Measurements from ENCODE around the gene MTCL1. TPM values are rescaled to one million over a fixed set of nuclear protein-coding genes. Genes with fewer than 3 reads are reported as not detected.

Gene MTCL1
- total and polyA plus RNA-seq, 2 of the 8 experiments (the other 6 are each of a cell fraction or from before 2014, with no cell fraction given) = 16.6 to 60.8 TPM

DNA sequence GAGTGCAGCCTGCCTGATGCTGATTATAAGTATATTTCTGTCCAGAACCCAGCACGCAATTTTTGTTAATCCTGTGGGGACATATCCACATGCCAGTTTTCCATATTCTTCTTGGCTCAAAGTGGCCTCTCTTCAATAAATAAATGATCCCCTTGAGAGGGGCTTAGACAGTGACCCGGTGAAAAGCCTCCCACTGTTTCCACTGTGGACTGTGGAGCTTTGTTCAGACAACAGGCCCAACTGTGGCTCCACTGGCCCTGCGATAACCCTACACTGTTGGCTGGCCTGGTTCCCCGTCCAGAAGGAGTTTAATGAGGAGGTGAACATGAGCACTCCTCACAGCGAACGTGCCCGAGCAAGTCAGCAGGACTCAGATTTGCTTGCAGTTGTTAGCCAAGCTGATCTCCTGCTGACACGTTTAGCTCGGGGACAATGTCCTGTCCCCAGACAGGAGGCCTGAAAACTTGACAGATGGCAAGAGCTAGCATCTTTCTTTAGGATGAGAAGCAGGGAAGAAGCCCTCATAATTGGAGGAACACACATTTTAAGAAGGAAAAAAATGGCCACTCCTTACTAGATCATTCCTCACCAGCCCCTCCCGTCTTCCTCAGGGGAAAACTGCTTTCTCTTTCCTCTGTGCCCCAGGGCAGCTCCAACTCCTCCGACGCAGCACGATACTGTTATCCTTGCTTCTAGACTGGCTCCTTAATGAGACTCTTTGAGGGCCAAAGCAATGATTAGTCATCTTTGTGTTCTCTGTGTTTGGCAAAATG, 20.0 kb upstream of the MTCL1 start:
- POLR2A ChIA-PET (ENCODE audit: partially characterized antibody) = interaction anchor here (1.0 kb wide), 1 partner anchor 17 kb away, joined by 4 read pairs; no protein-coding TSS in a partner anchor
- H3K18ac ChIP-seq (ENCODE audit: extremely low read depth, low read length) = peak overlapping the region; percentile 76; the same call in 1 of the 2 replicates
- DNase-seq (ENCODE audit: low read depth in 1 of 2, low spot score in 2 of 2) = no peak
- H3K4me3 ChIP-seq (ENCODE audit: extremely low read depth in 1 of 4, insufficient read depth in 2 of 4, low read depth in 3 of 4, low read length in 4 of 4) = no peak overlapping the region
- H3K23ac ChIP-seq (ENCODE audit: insufficient read length) = no peak overlapping the region
- H4K91ac ChIP-seq (replicated peaks; ENCODE audit: insufficient read length, low read length) = peak overlapping the region; percentile 45
- peaks cover 0 to 11% (median 5%) of the 10 kb centered on the region in 4 experiments for H3K4me1 ChIP-seq (replicated peaks in 1 of 4; ENCODE audit: control insufficient read depth in 3 of 4, insufficient read depth in 4 of 4, low read length in 3 of 4)
- no peak overlapping the region for H3K4ac ChIP-seq (replicated peaks; ENCODE audit: insufficient read length, low read depth, low read length)
- peak overlapping the region; percentile 92; the same call in 1 of the 2 replicates for H2BK12ac ChIP-seq (ENCODE audit: low read depth, low read length)
- H2BK15ac ChIP-seq (ENCODE audit: low read length) = 0 out of 2 replicates have a peak overlapping the region, but pooled peaks have one; percentile 31
- FAIRE-seq = no peak
- no peaks in the 10 kb centered on the region for H3K79me2 ChIP-seq (ENCODE audit: control insufficient read depth in 1 of 2, insufficient read depth in 2 of 2, low read length in 2 of 2)
- peak overlapping the region; percentile 61; the same call in 1 of the 2 replicates for H2BK5ac ChIP-seq (ENCODE audit: low read depth, low read length)
- no peaks in the 10 kb centered on the region for H3K23me2 ChIP-seq (ENCODE audit: low read depth, low read length)
- H3K9ac ChIP-seq (replicated peaks in 1 of 4; ENCODE audit: extremely low read depth in 1 of 4, low read depth in 3 of 4, low read length in 3 of 4) = no peak overlapping the region
- H4K5ac ChIP-seq (ENCODE audit: insufficient read length, low read depth, low read length) = no peak overlapping the region
- H3K4me2 ChIP-seq (ENCODE audit: insufficient read depth in 1 of 2, low read depth in 2 of 2, low read length in 2 of 2) = no peak overlapping the region
- no peak overlapping the region for H3K27ac ChIP-seq (ENCODE audit: low read depth, low read length)
- H2BK20ac ChIP-seq (ENCODE audit: low read length) = peak overlapping the region; percentile 8; the same call in 1 of the 2 replicates
- no peaks in the 10 kb centered on the region for H3K36me3 ChIP-seq (ENCODE audit: control insufficient read depth in 2 of 4, insufficient read depth in 4 of 4, low read length in 3 of 4)
- WGBS, 2 experiments (ENCODE audit: extremely low coverage in 1 of 2, insufficient coverage in 1 of 2, insufficient read length in 1 of 2, insufficient replicate concordance in 2 of 2, low coverage in 1 of 2, low lambda C conversion rate in 2 of 2, missing lambda C conversion rate in 1 of 2) = 85% methylated on average over 13 of the region's 13 CpGs; no CpG with 5 or more reads in 1 of the 2 experiments
- H2AFZ ChIP-seq (ENCODE audit: low read length) = peak overlapping the region; percentile 77; the same call in 1 of the 2 replicates
- CTCF ChIA-PET (ENCODE audit: partially characterized antibody) = interaction anchor here (0.7 to 3.6 kb wide), 8 partner anchors 8 to 352 kb away, joined by 3 to 21 read pairs (median 4); no protein-coding TSS in a partner anchor
- no peaks in the 10 kb centered on the region for H4K20me1 ChIP-seq (replicated peaks in 1 of 2; ENCODE audit: control insufficient read depth in 1 of 2, insufficient read depth in 2 of 2, low read length in 2 of 2)
- peak overlapping the region; percentile 11 for H2BK120ac ChIP-seq (replicated peaks; ENCODE audit: low read depth, low read length)
- no peaks in the 10 kb centered on the region for H3K9me3 ChIP-seq (ENCODE audit: insufficient read depth in 2 of 2, low read depth in 1 of 2, low read length in 1 of 2)
- H3K56ac ChIP-seq (replicated peaks; ENCODE audit: insufficient read length, low read depth, low read length) = no peak overlapping the region
- no peak overlapping the region for H3K14ac ChIP-seq (ENCODE audit: insufficient read length)
- no peaks in the 10 kb centered on the region for H3K79me1 ChIP-seq (ENCODE audit: low read depth, low read length)
- H4K8ac ChIP-seq (ENCODE audit: extremely low read depth, insufficient read depth, low read length) = no peak overlapping the region
- no peaks in the 10 kb centered on the region for H3K27me3 ChIP-seq (replicated peaks in 1 of 4; ENCODE audit: control insufficient read depth in 3 of 4, extremely low read depth in 1 of 4, insufficient read depth in 3 of 4, low read length in 3 of 4)
- H2AK5ac ChIP-seq (ENCODE audit: low read depth, low read length) = 0 out of 2 replicates have a peak overlapping the region, but pooled peaks have one; percentile 28
- no peak for TF ChIP-seq BRCA1 (IDR thresholded peaks at IDR 0.05; ENCODE audit: low read depth, low read length)
- TF ChIP-seq RBBP5 (IDR thresholded peaks at IDR 0.05; ENCODE audit: borderline replicate concordance, low read depth, low read length) = no peak
- no peak for TF ChIP-seq SIRT6 (IDR thresholded peaks at IDR 0.05; ENCODE audit: low read length)
- no peak for TF ChIP-seq GTF2F1 (IDR thresholded peaks at IDR 0.05; ENCODE audit: borderline replicate concordance, low read depth, low read length)
- no peak for TF ChIP-seq TAF1 (IDR thresholded peaks at IDR 0.05; ENCODE audit: low read depth, low read length)
- no peak for TF ChIP-seq MAFK (IDR thresholded peaks at IDR 0.05; ENCODE audit: low read depth, low read length)
- TF ChIP-seq SP4 (IDR thresholded peaks at IDR 0.05; ENCODE audit: low read length) = no peak
- no peak for TF ChIP-seq NANOG (IDR thresholded peaks at IDR 0.05; ENCODE audit: insufficient read depth, low read depth, low read length, poor library complexity, severe bottlenecking)
- TF ChIP-seq POLR2AphosphoS5 (IDR thresholded peaks at IDR 0.05; ENCODE audit: low read depth, low read length) = no peak
- no peak for TF ChIP-seq CBX5 (IDR thresholded peaks at IDR 0.05; ENCODE audit: low read depth, low read length)
- no peak for TF ChIP-seq BCL11A (IDR thresholded peaks at IDR 0.05; ENCODE audit: low read depth in 2 of 2, low read length in 2 of 2)
- TF ChIP-seq SAP30 (IDR thresholded peaks at IDR 0.05; ENCODE audit: insufficient read depth, insufficient replicate concordance, low read length) = no peak
- no peak for TF ChIP-seq JUND (IDR thresholded peaks at IDR 0.05; ENCODE audit: low read length)
